ENCODE data around the gene SPPL3. TPM values are rescaled to one million over a fixed set of nuclear protein-coding genes. Genes with fewer than 3 reads are reported as not detected.

Gene SPPL3
- total and polyA plus RNA-seq, 7 donors, result 7.3 to 24.2 (median 17.5) TPM

- intact Hi-C loops (cut with DNase I), result no loop called here
- TF ChIP-seq CTCF (IDR thresholded peaks at IDR 0.05), result no peak
- WGBS, 3 donors, result 69 to 82% (median 73%) methylated on average over 5 of the region's 5 CpGs
- no peak overlapping the region for H3K27ac ChIP-seq
- no peaks in the 10 kb centered on the region for H3K27me3 ChIP-seq (ENCODE audit: insufficient read depth in 3 of 3, low read length in 2 of 3)
- H3K9me3 ChIP-seq, result no peaks in the 10 kb centered on the region
- peaks cover 31% of the 10 kb centered on the region for H3K4me1 ChIP-seq
- peak in 1 of 4 donors; percentile 33 for ATAC-seq
- H3K36me3 ChIP-seq (ENCODE audit: insufficient read depth in 1 of 2, low read depth in 1 of 2), result no peaks in the 10 kb centered on the region
- no peak for DNase-seq
- H3K4me3 ChIP-seq, result no peak overlapping the region
These were observed 29.5 kb downstream of the SPPL3 start for GRCh38 chr12:120874547-120875245.

GRCh38 chr12:120873226-120873625 is 30.9 kb downstream of the SPPL3 start:
- no peak for TF ChIP-seq CTCF (IDR thresholded peaks at IDR 0.05)
- no peak for ATAC-seq
- H3K36me3 ChIP-seq (ENCODE audit: insufficient read depth in 1 of 2, low read depth in 1 of 2), result no peaks in the 10 kb centered on the region
- WGBS, 3 donors, result 79 to 89% (median 80%) methylated on average over 4 of the region's 4 CpGs
- H3K9me3 ChIP-seq, result no peaks in the 10 kb centered on the region
- peaks cover 34% of the 10 kb centered on the region for H3K4me1 ChIP-seq
- no peaks in the 10 kb centered on the region for H3K27me3 ChIP-seq (ENCODE audit: insufficient read depth in 3 of 3, low read length in 2 of 3)
- H3K4me3 ChIP-seq, result no peak overlapping the region
- H3K27ac ChIP-seq, result no peak overlapping the region
- DNase-seq, result no peak
- intact Hi-C loops (cut with DNase I), result no loop called here

- DNase-seq (no peak), ATAC-seq (peak in 1 of 4 donors; percentile 35)
- Histone ChIP-seq H3K9me3 (no peaks in the 10 kb centered on the region), H3K27ac (no peak overlapping the region), H3K27me3 (ENCODE audit: insufficient read depth in 3 of 3, low read length in 2 of 3) (no peaks in the 10 kb centered on the region), H3K4me1 (peaks cover 34% of the 10 kb centered on the region), H3K4me3 (no peak overlapping the region), H3K36me3 (ENCODE audit: insufficient read depth in 1 of 2, low read depth in 1 of 2) (peaks cover 0 to 5% of the 10 kb centered on the region in 2 donors)
- no peak for TF ChIP-seq CTCF (IDR thresholded peaks at IDR 0.05)
- intact Hi-C loops (cut with DNase I), result no loop called here
- WGBS, 3 donors, result 47 to 51% (median 50%) methylated on average over 5 of the region's 5 CpGs
These were observed 31.7 kb downstream of the SPPL3 start for GRCh38 chr12:120872487-120872886.

- intact Hi-C loops (cut with DNase I), result no loop called here
- Histone ChIP-seq H3K27me3 (ENCODE audit: insufficient read depth in 3 of 3, low read length in 2 of 3) (no peaks in the 10 kb centered on the region), H3K9me3 (no peaks in the 10 kb centered on the region), H3K4me1 (peaks cover 42% of the 10 kb centered on the region), H3K27ac (no peak overlapping the region), H3K4me3 (no peak overlapping the region), H3K36me3 (ENCODE audit: insufficient read depth in 1 of 2, low read depth in 1 of 2) (peaks cover 0 to 5% of the 10 kb centered on the region in 2 donors)
- no peak for DNase-seq
- TF ChIP-seq CTCF (IDR thresholded peaks at IDR 0.05), result no peak
- ATAC-seq, result no peak
- WGBS, 3 donors, result 91 to 100% (median 94%) methylated on average over 1 of the region's 1 CpG
These were observed 33.7 kb downstream of the SPPL3 start for GRCh38 chr12:120870415-120870814.

- no peaks in the 10 kb centered on the region for H3K27me3 ChIP-seq (ENCODE audit: insufficient read depth in 3 of 3, low read length in 2 of 3)
- H3K36me3 ChIP-seq (ENCODE audit: insufficient read depth in 1 of 2, low read depth in 1 of 2), result peaks cover 0 to 5% of the 10 kb centered on the region in 2 donors
- H3K4me1 ChIP-seq, result peaks cover 42% of the 10 kb centered on the region
- H3K27ac ChIP-seq, result no peak overlapping the region
- ATAC-seq (no peak), DNase-seq (no peak)
- no peaks in the 10 kb centered on the region for H3K9me3 ChIP-seq
- TF ChIP-seq CTCF (IDR thresholded peaks at IDR 0.05), result no peak
- WGBS, 3 donors, result 66 to 80% (median 73%) methylated on average over 4 of the region's 4 CpGs
- intact Hi-C loops (cut with DNase I), result no loop called here
- H3K4me3 ChIP-seq, result no peak overlapping the region
These were observed 34.8 kb downstream of the SPPL3 start for GRCh38 chr12:120869376-120869775.
